ENCODE data around the gene GALC. TPM values are rescaled to one million over a fixed set of nuclear protein-coding genes. Genes with fewer than 3 reads are reported as not detected.
A peak's percentile ranks its signal among the peaks of the same experiment; 100 is the strongest.

The GALC gene
- total and polyA plus RNA-seq, 8 donors, result 2.3 to 50.4 (median 11.0) TPM

DNA sequence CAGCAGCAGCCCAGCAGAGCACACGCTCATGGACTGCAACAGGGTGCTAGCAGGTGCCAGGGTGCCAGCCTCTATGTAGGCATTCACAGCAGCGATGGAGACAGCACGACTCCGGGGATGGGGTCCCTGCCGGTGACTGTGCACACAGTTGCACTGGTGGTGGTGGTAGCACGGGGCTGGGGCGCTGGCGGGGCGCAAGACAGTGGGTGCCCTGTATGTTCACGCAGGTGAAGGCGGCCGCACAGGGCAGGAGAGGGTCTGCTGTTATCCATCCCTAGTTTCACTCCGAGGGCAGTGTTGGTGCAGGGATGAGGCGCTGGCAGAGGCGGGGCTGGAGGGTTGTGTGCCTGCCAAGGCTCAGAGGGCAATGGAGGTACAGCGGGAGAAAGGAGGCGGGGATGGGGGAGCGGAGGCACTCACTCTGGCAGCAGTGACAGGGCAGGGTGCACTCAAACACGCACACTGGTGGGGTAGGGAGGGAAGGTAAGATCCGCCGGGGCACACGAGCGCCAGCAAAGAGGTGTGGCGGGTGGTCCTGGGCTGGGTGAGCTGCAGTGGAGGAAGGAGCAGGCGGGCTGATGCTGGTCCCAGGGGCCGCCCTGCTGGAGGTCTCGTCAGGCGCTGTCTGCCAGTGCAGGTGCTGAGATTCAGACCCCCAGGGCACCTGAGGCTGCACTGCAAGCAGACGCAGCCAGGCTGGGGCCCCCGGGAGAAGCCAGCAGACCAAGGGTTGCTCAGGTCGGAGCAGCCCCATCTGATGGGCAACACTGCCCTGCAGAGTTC lies 76.7 kb downstream of the GALC start:
- 85 to 94% (median 90%) methylated on average over 23 to 31 of the region's 31 CpGs for WGBS, 5 donors
- no peak for DNase-seq
- no peak overlapping the region for H3K27ac ChIP-seq
- TF ChIP-seq POLR2AphosphoS5 (IDR thresholded peaks at IDR 0.05), result no peak
- no peak for TF ChIP-seq EP300 (IDR thresholded peaks at IDR 0.05)
- TF ChIP-seq, protein P1, sequence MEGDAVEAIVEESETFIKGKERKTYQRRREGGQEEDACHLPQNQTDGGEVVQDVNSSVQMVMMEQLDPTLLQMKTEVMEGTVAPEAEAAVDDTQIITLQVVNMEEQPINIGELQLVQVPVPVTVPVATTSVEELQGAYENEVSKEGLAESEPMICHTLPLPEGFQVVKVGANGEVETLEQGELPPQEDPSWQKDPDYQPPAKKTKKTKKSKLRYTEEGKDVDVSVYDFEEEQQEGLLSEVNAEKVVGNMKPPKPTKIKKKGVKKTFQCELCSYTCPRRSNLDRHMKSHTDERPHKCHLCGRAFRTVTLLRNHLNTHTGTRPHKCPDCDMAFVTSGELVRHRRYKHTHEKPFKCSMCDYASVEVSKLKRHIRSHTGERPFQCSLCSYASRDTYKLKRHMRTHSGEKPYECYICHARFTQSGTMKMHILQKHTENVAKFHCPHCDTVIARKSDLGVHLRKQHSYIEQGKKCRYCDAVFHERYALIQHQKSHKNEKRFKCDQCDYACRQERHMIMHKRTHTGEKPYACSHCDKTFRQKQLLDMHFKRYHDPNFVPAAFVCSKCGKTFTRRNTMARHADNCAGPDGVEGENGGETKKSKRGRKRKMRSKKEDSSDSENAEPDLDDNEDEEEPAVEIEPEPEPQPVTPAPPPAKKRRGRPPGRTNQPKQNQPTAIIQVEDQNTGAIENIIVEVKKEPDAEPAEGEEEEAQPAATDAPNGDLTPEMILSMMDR (IDR thresholded peaks at IDR 0.05), result no peak
- TF ChIP-seq POLR2A (IDR thresholded peaks at IDR 0.05), result no peak
- no peaks in the 10 kb centered on the region for H3K27me3 ChIP-seq
- no peaks in the 10 kb centered on the region for H3K36me3 ChIP-seq
- H3K4me3 ChIP-seq, result no peak overlapping the region
- H3K4me1 ChIP-seq, result no peaks in the 10 kb centered on the region
- intact Hi-C loops (cut with DNase I; ENCODE audit: low total_unique reads), result no loop called here
- peaks cover 0 to 30% (median 25%) of the 10 kb centered on the region in 4 donors for H3K9me3 ChIP-seq

DNA sequence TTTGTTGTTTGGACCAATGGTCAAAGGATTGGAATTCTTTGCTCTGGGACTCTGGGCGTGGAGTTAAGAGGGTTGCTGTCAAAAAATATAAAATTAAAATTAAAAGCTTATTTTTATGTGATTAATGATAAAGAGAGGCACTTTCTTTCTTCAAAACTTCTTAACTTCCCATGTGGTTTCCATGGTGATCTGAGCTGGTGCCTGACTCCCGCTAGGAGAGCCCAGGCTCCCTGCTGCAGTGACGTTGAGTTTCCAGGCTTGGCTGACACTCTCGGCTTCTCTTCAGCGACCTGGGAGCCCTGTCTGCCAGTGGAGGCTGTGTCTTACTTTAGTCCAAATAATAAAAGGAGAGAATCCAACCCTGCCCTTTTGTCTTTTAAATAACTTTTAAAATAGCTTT lies 84.4 kb downstream of the GALC start:
- Histone ChIP-seq H3K36me3 (no peaks in the 10 kb centered on the region), H3K27ac (no peak overlapping the region), H3K4me1 (no peaks in the 10 kb centered on the region), H3K9me3 (peaks cover 0 to 29% (median 25%) of the 10 kb centered on the region in 4 donors), H3K4me3 (no peak overlapping the region), H3K27me3 (no peaks in the 10 kb centered on the region)
- TF ChIP-seq EP300 (IDR thresholded peaks at IDR 0.05) (no peak), POLR2A (IDR thresholded peaks at IDR 0.05) (no peak), POLR2AphosphoS5 (IDR thresholded peaks at IDR 0.05) (no peak)
- TF ChIP-seq, protein P1 (IDR thresholded peaks at IDR 0.05), result no peak
- DNase-seq, result peak in 1 of 2 donors; percentile 61
- 23 to 34% (median 28%) methylated on average over 5 of the region's 5 CpGs for WGBS, 5 donors
- intact Hi-C loops (cut with DNase I; ENCODE audit: low total_unique reads), result no loop called here

DNA sequence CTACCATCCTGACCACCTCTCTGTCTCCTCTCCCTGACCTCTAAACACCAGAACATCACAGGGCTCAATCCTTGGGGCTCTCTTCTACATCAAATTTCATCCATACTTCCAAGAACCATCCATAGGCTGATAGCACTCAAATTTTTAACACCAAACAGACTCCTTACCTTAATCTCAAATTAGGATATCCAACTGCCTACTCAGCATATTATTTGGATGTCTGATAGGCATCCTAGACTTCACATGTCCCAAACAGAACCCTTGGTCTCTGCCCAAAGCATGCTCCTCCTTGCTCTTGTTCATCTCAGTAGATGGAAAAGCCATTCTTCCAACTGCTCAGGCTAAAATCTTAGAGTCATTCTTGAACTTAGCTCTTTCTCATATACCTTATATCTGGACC lies 91.3 kb downstream of the GALC start:
- Histone ChIP-seq H3K27me3 (peaks cover 0 to 9% (median 0%) of the 10 kb centered on the region in 3 donors), H3K9me3 (no peaks in the 10 kb centered on the region), H3K4me1 (no peaks in the 10 kb centered on the region), H3K36me3 (no peaks in the 10 kb centered on the region), H3K27ac (no peak overlapping the region), H3K4me3 (no peak overlapping the region)
- no peak for TF ChIP-seq EP300 (IDR thresholded peaks at IDR 0.05)
- TF ChIP-seq, protein P1 (IDR thresholded peaks at IDR 0.05), result no peak
- no peak for TF ChIP-seq POLR2A (IDR thresholded peaks at IDR 0.05)
- no peak for TF ChIP-seq POLR2AphosphoS5 (IDR thresholded peaks at IDR 0.05)
- no peak for DNase-seq
- intact Hi-C loops (cut with DNase I; ENCODE audit: low total_unique reads), result no loop called here

DNA sequence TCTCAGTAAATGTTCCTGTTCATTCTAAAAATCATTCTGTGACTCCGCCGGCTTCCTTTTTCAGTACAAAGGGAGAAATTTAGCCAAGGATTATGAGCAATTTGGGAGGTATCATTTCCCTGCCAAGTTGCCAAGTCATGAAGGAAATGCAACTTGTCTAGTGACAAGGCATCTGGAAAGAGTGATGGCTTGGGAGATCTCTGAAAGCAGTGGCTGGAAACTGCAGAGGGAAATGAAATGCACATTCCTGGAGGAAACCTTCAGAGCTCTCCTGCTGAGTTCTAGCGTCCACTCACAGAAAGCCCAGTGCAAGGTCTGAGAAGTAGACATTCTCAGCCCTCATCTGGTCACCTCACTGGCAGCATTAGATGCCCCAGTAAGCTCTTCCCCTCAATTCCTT lies 91.7 kb downstream of the GALC start:
- no peaks in the 10 kb centered on the region for H3K4me1 ChIP-seq
- WGBS, 5 donors, result 64 to 80% (median 70%) methylated on average over 3 of the region's 3 CpGs

More for the DNA sequence above, 91.7 kb downstream of the GALC start:
- intact Hi-C loops (cut with DNase I; ENCODE audit: low total_unique reads), result no loop called here
- H3K36me3 ChIP-seq, result no peaks in the 10 kb centered on the region
- H3K27me3 ChIP-seq, result peaks cover 0 to 9% (median 0%) of the 10 kb centered on the region in 3 donors
- H3K9me3 ChIP-seq, result no peaks in the 10 kb centered on the region
- DNase-seq, result no peak
- H3K27ac ChIP-seq, result no peak overlapping the region
- TF ChIP-seq EP300 (IDR thresholded peaks at IDR 0.05) (no peak), POLR2AphosphoS5 (IDR thresholded peaks at IDR 0.05) (no peak), POLR2A (IDR thresholded peaks at IDR 0.05) (no peak)
- TF ChIP-seq, protein P1 (IDR thresholded peaks at IDR 0.05), result no peak
- no peak overlapping the region for H3K4me3 ChIP-seq
